OCI-LY3 (cell line): ENCODE measurements around the gene FLRT3.

Source experiments
- EZH2phosphoT487 ChIP-seq: fragments of 200-600 bp; shearing (Covaris generic); IDR thresholded peaks from 2 replicates; pipeline ENCODE4 v1.6.1; 2018; ENCODE audit warnings: antibody characterized with exemption, mixed run types, low read depth
- TF ChIP-seq, protein P1 (sequence below): fragments of 200-600, 300-600 bp; sonication (generic); IDR thresholded peaks from 2 replicates; pipeline ENCODE4 v1.5.1; 2014; ENCODE audit warnings: antibody characterized with exemption, low read length, low read depth

- TF ChIP-seq, protein P1, sequence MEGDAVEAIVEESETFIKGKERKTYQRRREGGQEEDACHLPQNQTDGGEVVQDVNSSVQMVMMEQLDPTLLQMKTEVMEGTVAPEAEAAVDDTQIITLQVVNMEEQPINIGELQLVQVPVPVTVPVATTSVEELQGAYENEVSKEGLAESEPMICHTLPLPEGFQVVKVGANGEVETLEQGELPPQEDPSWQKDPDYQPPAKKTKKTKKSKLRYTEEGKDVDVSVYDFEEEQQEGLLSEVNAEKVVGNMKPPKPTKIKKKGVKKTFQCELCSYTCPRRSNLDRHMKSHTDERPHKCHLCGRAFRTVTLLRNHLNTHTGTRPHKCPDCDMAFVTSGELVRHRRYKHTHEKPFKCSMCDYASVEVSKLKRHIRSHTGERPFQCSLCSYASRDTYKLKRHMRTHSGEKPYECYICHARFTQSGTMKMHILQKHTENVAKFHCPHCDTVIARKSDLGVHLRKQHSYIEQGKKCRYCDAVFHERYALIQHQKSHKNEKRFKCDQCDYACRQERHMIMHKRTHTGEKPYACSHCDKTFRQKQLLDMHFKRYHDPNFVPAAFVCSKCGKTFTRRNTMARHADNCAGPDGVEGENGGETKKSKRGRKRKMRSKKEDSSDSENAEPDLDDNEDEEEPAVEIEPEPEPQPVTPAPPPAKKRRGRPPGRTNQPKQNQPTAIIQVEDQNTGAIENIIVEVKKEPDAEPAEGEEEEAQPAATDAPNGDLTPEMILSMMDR = no peak
- TF ChIP-seq EZH2phosphoT487 = no peak
Measured at GRCh38 chr20:14299831-14300230, 37.6 kb downstream of the FLRT3 start.
